Panc1 (cell line): ENCODE measurements around the gene SYNRG. TPM values are rescaled to one million over a fixed set of nuclear protein-coding genes. Genes with fewer than 3 reads are reported as not detected.

Experiments used
- ATAC-seq: fragments of 200-7000 bp; cut with Tn5 transposase; 2 replicates; pipeline ENCODE4 v1.9.1; 2020; ENCODE audit warnings: mild to moderate bottlenecking, moderate library complexity
- BruUV-seq: library from RNA; stranded (reverse); fragments of 400-500 nt; replicated peaks from 2 replicates; lab custom pipeline; 2021; lab: Mats Ljungman, UMichigan
- CTCF ChIA-PET: fragments of 300-600 bp; sonication (Branson Sonifier 250); formaldehyde crosslinking; loops from one replicate; lab custom pipeline; 2022; ENCODE audit warnings: antibody characterized with exemption; lab: Charles Lee
- POLR2A ChIA-PET: fragments of 300-600 bp; sonication (Branson Sonifier 250); formaldehyde crosslinking; loops from one replicate; lab custom pipeline; 2022; ENCODE audit warnings: antibody characterized with exemption; lab: Charles Lee
- DNase-seq: peaks from one replicate; pipeline ENCODE4 v3.0.0-alpha.2; 2010; ENCODE audit warnings: low read depth, low spot score
- H3K27ac ChIP-seq: 2 replicates; pipeline ENCODE4 v1.5.1; 2011; ENCODE audit warnings: mild to moderate bottlenecking, low read length, inconsistent platforms
- H3K27me3 ChIP-seq: fragments of 200-500 bp; sonication (Bioruptor generic); 2 replicates; pipeline ENCODE4 v1.6.0; 2014; ENCODE audit warnings: low read length, inconsistent platforms; ENCODE audit not compliant: control insufficient read depth, insufficient read depth
- H3K36me3 ChIP-seq: fragments of 200-500 bp; sonication (Bioruptor generic); 2 replicates; pipeline ENCODE4 v1.5.1; 2014; ENCODE audit warnings: inconsistent platforms, mild to moderate bottlenecking, low read length, moderate library complexity; ENCODE audit not compliant: control insufficient read depth, insufficient read depth
- H3K4me1 ChIP-seq: 2 replicates; pipeline ENCODE4 v1.5.1; 2011; ENCODE audit warnings: inconsistent platforms, mild to moderate bottlenecking, low read length, moderate library complexity; ENCODE audit not compliant: control insufficient read depth, insufficient read depth
- H3K4me3 ChIP-seq, 2 experiments: 2 replicates each; pipeline ENCODE4 v1.5.1; 2011 to 2012; ENCODE audit warnings: low read depth in 2 of 2, low read length in 2 of 2, mild to moderate bottlenecking in 2 of 2, inconsistent platforms in 1 of 2, moderate library complexity in 1 of 2
- H3K9me3 ChIP-seq: fragments of 200-500 bp; sonication (Bioruptor generic); 2 replicates; pipeline ENCODE4 v1.5.1; 2014; ENCODE audit warnings: low read depth, mild to moderate bottlenecking, inconsistent platforms, low read length, moderate library complexity; ENCODE audit not compliant: control insufficient read depth, insufficient read depth
- POLR2AphosphoS5 ChIP-seq: IDR thresholded peaks from 2 replicates; pipeline ENCODE4 v1.6.1; 2012; ENCODE audit warnings: mild to moderate bottlenecking, low read depth, low read length, moderate library complexity
- REST ChIP-seq, 2 experiments: IDR thresholded peaks; 2 replicates each; pipeline ENCODE4 v1.6.1; 2011 to 2012; ENCODE audit warnings: low read depth in 2 of 2, control low read depth in 1 of 2, low read length in 1 of 2, mild to moderate bottlenecking in 1 of 2, moderate library complexity in 1 of 2; ENCODE audit not compliant: insufficient read depth in 1 of 2
- SIN3A ChIP-seq: IDR thresholded peaks from 2 replicates; pipeline ENCODE4 v1.6.1; 2012; ENCODE audit warnings: low read depth, mild to moderate bottlenecking, low read length, moderate library complexity, borderline replicate concordance; ENCODE audit not compliant: insufficient read depth
- TCF7L2 ChIP-seq: IDR thresholded peaks from 2 replicates; pipeline ENCODE4 v1.6.1; 2011; ENCODE audit warnings: mild to moderate bottlenecking, low read depth, low read length, inconsistent platforms
- in situ Hi-C: cut with HindIII; loops from 2 replicates; pipeline ENCODE4 v1.10.0; 2016; ENCODE audit warnings: low sequenced_read_pairs, low pct_unique_long_range_greater_than_20kb
- intact Hi-C: fragments of 100-400 bp; cut with micrococcal nuclease; formaldehyde crosslinking; loops from one replicate; pipeline ENCODE4 v1.10.0; 2022; ENCODE audit not compliant: unreplicated experiment
- total RNA-seq: library from RNA; stranded (reverse); gene quantifications from one replicate; pipeline ENCODE4 v1.2.1, GENCODE V29; 2021; ENCODE audit not compliant: unreplicated experiment
- TF ChIP-seq, protein P1 (sequence below): fragments of 450-650 bp; IDR thresholded peaks from 2 replicates; pipeline ENCODE4 v1.5.1; 2017; ENCODE audit warnings: mild to moderate bottlenecking

SYNRG gene
- total RNA-seq, 1 experiment from 2014 or later, result 30.8 TPM

DNA sequence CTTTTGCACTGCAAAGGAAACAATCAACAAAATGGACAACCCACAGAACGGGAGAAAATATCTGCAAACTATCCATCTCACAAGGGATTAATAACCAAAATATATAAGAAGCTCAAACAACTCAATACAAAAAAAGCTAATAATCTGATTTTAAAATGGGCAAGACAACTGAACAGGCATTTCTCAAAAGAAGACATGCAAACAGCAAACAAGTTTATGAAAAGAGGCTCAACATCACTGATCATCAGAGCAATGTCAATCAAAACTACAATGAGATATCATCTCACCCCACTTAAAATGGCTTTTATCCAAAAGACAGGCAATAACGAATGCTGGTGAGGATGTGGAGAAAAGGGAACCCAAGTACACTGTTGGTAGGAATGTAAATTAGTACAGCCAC lies 34.8 kb downstream of the SYNRG start:
- H3K4me3 ChIP-seq, result no peak overlapping the region
- H3K36me3 ChIP-seq, result peaks cover 8% of the 10 kb centered on the region; the same call in 1 of the 2 replicates
- no peaks in the 10 kb centered on the region for H3K9me3 ChIP-seq
- CTCF ChIA-PET, result interaction anchor here (0.7 kb wide), 1 partner anchor 24 kb away, joined by 3 read pairs; no protein-coding TSS in a partner anchor
- BruUV-seq, result no TSS peak
- no peaks in the 10 kb centered on the region for H3K4me1 ChIP-seq
- ATAC-seq, result no peak
- POLR2A ChIA-PET, result interaction anchor here (0.6 kb wide), 1 partner anchor 671 kb away, joined by 6 read pairs; no protein-coding TSS in a partner anchor
- TF ChIP-seq SIN3A (no peak), POLR2AphosphoS5 (no peak), TCF7L2 (no peak), REST (IDR thresholded peaks at IDR 0.05; ENCODE audit: insufficient read depth in 1 of 2, low read depth in 2 of 2, low read length in 1 of 2) (no peak)
- TF ChIP-seq, protein P1, sequence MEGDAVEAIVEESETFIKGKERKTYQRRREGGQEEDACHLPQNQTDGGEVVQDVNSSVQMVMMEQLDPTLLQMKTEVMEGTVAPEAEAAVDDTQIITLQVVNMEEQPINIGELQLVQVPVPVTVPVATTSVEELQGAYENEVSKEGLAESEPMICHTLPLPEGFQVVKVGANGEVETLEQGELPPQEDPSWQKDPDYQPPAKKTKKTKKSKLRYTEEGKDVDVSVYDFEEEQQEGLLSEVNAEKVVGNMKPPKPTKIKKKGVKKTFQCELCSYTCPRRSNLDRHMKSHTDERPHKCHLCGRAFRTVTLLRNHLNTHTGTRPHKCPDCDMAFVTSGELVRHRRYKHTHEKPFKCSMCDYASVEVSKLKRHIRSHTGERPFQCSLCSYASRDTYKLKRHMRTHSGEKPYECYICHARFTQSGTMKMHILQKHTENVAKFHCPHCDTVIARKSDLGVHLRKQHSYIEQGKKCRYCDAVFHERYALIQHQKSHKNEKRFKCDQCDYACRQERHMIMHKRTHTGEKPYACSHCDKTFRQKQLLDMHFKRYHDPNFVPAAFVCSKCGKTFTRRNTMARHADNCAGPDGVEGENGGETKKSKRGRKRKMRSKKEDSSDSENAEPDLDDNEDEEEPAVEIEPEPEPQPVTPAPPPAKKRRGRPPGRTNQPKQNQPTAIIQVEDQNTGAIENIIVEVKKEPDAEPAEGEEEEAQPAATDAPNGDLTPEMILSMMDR, result no peak
- intact Hi-C loops (no loop called here), in situ Hi-C loops (no loop called here)
- no peaks in the 10 kb centered on the region for H3K27me3 ChIP-seq
- no peak overlapping the region for H3K27ac ChIP-seq
- no peak for DNase-seq

GRCh38 chr17:37571674-37572073 lies 37.5 kb downstream of the SYNRG start:
- TF ChIP-seq SIN3A (no peak), POLR2AphosphoS5 (no peak), REST (IDR thresholded peaks at IDR 0.05; ENCODE audit: insufficient read depth in 1 of 2, low read depth in 2 of 2, low read length in 1 of 2) (no peak), TCF7L2 (no peak)
- TF ChIP-seq, protein P1, result no peak
- no peaks in the 10 kb centered on the region for H3K27me3 ChIP-seq
- no peaks in the 10 kb centered on the region for H3K4me1 ChIP-seq
- no peak overlapping the region for H3K4me3 ChIP-seq
- H3K9me3 ChIP-seq, result no peaks in the 10 kb centered on the region
- intact Hi-C loops (no loop called here), in situ Hi-C loops (no loop called here)
- no peak overlapping the region for H3K27ac ChIP-seq
- BruUV-seq, result no TSS peak
- CTCF ChIA-PET, result interaction anchor here (0.7 kb wide), 1 partner anchor 12 kb away, joined by 3 read pairs; no protein-coding TSS in a partner anchor
- POLR2A ChIA-PET, result no interaction called here
- no peak for DNase-seq
- ATAC-seq, result no peak
- H3K36me3 ChIP-seq, result peaks cover 19% of the 10 kb centered on the region
